Stimulated activated CD4-positive, alpha-beta T cell treated with anti-CD3 and anti-CD28 coated beads, Interleukin-12 subunit alpha, Interleukin-12 subunit beta, amount 100 ng/mL, for 24 hours (primary cell): ENCODE data around the gene CFAP100.
A peak's percentile ranks its signal among the peaks of the same experiment; 100 is the strongest.

ENCODE experiments used
- DNase-seq, 2 experiments: peaks; one replicate each; pipeline ENCODE4 v3.0.0-alpha.2; 2020; ENCODE audit warnings: low read depth in 2 of 2

Gene CFAP100

DNA sequence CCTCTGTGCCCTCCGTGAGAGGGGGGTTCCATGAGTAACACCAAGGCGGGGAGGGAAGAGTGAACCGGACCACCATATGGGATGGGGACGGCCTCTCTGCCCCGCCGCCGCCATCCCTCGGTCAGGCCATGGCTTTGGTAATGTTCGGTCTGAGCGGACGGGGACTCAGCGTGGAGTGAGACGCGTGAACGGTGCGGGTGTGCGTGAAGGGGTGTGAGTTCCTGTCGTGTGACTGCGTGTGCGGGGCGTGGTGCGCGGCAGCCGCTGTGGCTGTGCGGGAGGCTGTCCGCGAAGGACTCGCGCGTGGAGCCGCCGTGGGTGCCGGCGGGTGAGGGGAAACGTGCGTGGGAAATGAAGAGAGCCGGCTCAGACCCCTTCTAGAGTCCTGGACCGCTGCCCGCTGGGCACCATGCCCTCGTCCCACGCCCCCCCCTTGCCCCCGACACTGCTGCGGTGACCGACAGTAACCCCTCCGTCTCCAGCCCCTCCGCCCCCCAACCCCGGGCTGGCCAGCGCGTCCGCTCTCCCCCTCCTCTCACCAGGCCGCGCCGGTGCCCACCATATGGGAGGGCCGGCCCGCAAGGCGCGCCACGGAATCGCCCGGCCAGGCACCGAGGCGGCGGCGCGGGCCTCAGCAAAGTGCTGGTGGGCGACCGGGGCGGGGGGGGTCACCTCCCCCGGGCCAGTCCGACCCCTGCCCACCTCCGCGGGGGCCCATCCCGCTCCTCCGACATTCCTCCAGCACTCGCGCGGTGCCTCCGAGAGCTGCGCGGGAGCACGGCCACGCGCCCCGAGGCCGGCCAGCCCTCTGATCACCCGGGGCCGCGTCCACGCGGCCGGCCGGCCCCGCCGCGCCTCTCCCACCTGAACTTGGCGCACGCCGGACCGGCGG lies 38.1 kb upstream of the CFAP100 start:
- DNase-seq, result no peak

DNA sequence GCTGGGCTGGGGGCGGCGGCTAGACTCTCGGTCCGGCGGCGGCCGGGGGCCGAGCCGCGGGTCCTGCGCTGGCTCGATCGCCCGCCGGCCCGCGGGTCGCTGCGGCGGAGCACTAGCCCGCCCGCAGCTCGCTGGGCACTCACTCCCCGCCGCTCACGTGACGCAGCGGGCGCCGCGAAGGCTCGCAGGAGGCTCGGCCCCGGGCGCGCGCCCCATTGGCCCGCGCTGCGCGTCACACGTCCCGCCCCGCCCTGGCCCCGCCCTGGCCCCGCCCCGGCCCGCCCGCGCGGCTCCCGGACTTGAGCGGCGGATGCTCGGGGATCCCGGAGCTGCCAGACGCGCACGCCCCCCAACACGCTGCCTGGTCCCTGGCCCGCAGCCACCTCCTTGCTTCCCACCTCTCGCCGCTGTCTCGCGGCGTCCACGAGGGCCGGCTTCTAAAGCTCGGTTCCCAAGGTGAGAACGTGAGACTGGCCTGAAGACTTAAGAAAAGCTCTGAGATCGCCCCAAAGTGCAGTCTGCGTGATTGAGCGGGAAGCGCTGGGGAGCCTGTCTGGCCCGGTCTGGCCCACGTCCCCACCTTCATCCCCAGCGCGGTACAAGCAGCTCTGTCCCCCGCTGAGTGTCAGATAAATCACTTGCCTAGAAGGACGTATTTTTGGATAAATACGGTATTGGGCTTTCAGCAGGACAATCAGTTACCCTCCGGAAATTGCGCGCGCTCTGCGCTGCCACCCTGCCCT lies 37.2 kb upstream of the CFAP100 start, which contains the start of gene KLF15:
Gene KLF15, minus strand, starts transcription at position 114 of the 743 bp plus-strand sequence. CDS start 4,486 bp downstream, outside the sequence.
- DNase-seq, result peak; percentile 62 to 72

DNA sequence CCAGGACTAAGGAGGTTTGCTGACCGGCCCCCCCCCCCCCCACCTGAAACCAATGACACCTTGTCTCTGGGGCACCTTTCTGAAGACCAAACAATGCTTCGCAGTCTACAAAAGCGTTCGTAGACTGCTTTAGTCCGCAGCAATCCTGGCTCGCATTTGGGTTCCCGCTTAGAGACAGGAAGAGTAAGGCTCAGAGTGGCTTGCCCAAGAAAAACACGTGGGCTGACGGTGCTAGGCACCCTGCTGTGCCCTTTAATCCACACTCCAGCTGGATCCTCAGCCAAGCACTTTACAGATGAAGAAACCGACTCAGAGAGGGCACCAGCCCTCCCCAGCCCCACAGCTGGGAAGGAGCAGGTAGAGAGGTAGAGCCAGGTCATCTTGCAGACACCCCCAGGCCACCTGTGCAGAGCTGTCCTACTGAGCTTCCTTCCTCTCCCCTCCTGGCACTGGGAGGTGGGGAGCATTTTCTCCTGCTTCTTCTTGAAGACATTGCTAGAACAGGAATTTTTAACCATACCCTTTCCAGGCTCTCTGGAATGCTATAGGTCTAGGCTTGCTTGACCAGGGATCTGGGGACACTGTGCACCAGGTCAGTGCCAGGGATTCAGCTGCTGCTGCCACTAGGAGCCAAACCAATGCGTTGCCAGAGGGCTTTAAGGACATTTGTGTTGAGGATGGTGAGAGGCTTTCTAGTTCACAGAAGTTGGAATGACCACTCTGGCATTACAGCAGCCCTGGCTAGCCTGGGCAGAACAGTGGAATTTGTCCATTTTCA lies 36.5 kb upstream of the CFAP100 start:
- no peak for DNase-seq

DNA sequence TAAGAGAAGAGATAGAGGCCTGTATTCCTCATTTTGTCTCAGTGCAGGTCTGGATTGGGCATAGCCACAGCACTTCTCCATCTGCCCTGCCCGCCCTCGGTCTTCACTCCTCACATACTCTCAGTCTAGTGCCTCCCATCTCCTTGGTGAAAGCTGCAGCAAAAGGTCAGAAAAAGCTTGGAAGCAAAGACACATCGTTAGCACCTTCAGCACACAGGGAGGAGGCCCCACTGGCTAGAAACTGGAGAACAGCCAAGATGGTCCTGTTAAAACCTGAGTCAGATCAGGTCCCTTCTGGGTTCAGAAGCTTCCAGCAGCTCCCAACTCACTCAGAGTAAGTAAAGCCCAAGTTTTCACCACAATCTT lies 35.9 kb upstream of the CFAP100 start:
- DNase-seq, result no peak

DNA sequence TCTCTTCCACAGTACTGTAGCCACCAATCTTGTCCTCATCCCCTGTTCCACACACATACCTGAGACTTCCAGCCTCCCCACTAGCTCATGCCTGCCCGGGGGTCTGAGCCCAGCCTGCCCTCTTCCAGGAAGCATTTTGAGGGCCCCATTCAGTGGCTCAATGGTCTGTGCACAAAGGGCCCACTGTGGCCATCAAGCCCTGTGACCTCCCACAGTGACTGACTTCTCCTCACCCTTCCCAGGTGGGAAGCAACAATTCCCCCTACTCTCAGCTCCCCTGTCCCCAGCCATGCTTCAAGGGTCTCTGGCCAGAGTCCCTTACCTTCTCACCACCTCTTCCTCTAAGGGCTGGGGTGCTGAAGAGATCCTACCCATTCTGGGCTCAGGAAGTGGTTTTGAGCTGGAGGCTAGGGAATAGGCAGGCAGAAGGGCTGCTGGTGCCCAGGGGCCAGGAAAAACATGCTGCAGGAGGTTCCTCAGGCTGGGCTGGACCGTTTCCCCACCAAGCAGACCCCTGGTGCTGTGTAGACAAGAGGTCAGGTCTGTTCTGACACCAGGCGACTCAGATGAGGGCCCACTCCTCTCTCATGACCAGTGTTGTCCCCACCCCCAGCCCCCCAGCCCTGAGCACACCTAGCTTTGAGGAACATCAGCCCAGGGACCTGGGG lies 34.5 kb upstream of the CFAP100 start:
- no peak for DNase-seq

DNA sequence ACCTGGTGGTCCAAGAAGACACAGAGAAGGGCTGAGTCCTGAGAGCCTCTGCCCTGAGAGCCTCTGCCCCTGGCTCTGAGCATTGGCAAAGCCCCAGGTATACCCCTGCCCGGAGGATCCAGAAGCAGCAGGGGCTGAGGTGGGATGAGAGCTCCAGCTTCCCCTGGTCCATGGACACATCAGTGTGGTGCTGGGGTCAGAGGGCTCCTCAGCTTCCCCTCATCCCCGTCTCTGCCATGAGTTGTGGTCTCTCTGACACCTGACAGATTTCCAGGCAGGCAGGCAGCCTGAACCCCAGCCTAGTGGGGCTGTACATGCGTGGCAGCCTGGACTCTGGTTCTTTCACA lies 34.0 kb upstream of the CFAP100 start:
- no peak for DNase-seq

DNA sequence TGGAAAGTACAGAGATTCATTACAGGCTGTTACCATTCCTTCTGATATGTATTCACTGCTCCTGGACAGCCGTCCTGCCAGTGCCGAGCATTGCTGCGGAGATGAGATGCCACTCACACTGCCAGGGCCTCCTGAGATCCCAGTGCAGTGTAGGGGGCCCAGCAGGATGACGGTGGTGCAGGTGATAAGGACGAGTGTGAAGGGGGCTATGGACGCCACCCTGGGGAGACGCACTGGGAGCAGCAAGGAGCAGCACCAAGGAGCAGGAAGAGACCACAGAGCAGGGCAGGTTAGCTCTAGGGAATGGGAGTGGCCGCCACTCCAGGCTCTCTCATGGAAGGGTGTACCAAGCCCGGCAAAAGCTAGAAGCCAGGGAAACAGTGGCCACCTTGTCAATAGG lies 33.5 kb upstream of the CFAP100 start:
- no peak for DNase-seq

DNA sequence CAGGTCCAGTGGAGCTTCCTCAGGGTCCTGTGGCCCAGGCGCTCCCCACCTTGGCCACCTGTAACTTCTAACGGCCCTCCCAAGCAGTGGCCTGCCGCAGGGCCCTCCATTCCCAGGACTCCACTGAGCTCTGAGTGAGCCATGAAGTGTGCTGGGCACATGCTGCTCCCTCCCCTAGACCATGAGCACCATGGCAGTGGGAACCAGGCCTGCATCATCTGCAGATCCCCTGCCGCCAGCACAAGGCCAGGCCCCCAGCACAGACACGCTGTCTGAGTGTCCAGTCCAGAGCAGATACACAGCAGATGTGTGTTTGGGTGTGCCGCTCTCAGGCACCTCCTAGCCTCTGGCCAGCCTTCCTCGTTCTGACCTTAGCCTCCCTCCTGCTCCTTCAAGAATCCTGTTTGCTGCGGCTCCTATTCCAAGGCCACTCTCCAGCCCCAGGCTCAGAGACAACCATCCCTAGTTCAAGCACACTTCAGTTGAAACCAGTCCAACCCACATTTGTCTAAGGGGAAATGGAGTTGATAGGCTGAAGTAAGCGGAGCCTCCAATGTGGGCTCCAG lies 30.5 kb upstream of the CFAP100 start:
- no peak for DNase-seq

DNA sequence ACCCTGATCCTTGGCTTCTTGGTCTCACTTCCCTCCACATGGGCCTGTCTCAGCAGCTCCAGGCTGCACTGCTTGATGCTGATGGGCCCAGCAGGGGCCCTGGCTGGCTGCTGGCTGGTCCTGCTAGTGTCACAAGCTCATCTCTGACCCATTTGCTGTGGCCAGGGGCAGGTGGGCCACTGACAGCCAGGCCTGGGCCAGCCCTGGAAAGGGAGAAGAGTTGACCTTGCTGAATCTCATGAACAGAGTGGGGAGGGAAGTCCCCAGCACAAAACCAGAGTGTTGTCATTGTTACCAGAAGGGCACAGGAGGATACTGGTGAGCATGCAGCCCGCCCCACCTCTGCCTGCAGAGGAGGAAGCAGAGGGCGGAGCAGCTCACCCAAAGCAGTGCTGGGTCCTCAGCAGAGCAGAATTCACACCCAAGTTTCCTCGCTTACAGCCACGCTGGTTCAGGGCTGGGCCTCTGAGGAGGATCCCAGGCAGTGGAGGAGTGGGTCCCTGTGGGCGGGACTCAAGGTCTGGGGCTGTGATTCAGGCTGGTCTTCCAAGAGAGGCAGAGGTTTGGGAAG lies 29.9 kb upstream of the CFAP100 start:
- no peak for DNase-seq

DNA sequence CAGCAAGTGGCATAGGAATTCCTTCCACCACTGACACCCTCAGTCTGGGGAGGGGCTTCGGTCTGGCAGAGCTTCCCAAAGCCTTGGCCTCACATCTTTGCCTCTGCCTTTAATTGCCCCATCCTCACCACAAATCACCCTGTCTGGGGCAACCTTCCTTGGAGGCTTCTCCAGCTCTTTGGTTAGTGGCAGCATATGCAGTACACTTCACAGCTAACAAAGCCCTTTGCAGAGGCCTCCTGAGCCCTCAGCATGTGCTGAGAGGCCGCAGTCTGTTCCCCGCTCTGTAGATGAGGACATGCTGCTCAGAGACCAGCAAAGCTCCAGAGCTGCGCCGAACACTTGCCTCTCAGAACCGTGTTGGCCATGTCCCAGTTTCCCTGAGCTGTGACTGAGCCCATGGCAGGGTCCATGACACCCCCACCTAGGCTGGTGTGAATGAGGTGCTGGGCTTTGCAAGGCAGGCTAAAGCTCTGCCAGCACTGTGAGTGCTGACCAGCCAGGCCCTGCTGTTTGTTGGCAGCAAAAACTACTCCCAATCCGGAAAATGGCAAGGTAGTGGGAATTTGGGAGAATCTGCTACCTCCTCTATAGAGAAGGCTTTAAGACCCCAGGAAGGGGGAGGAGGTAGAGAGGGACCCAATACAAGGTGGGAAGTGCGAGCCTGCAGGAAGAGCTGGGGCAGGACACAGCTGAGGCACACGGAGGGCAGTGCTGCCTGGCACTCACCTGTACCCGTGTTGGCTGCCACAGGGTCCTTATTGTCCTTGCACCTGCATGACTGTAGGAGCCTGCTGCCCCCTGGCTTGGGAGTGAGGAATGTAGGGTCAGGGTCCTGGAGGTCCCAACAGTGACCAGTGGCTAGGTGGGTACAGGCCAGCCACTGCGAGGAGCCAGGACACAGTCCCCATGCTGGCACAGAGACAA lies 29.1 kb upstream of the CFAP100 start:
- no peak for DNase-seq

DNA sequence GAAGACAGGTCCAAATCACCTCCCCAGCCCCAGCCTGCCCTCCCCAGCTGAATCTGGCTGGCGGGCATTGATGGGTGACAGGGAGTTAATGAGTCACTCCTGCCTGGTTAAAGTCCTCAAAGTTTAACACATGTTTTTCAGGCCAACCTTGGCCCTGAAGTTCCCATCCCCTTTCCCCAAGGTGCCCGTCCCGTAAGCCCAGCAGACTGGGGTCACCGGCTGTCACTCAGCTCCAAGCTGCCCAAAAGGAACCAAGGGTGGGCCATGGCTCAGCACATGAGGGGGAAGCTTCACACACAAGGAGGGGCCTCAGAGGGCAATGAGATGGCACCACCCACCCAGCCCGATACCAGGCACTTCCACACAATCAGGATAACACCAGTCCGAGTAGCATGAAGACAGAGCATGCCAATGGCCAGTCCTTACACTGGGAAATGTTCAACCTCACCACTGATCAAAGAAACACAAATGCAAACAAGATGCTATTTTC lies 27.3 kb upstream of the CFAP100 start:
- DNase-seq, result no peak

DNA sequence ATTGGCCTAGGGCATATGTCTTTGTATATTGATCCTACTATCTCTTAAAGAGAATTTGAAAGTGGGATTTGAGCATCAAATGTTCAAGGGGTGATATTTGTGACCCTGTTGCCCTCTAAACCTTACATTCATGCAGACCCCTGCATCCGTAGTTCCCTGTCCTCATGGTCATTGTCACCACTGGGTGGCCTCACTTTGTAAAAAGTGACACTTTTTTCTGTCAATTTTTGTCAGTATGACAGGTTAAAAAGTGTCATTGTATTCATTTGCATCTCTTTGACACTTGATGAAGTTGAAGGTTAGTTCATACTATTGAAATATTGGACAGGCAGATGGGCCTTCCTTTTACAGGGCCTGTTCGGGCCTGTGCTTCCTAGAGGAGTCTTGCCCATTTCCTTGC lies 25.2 kb upstream of the CFAP100 start:
- no peak for DNase-seq

DNA sequence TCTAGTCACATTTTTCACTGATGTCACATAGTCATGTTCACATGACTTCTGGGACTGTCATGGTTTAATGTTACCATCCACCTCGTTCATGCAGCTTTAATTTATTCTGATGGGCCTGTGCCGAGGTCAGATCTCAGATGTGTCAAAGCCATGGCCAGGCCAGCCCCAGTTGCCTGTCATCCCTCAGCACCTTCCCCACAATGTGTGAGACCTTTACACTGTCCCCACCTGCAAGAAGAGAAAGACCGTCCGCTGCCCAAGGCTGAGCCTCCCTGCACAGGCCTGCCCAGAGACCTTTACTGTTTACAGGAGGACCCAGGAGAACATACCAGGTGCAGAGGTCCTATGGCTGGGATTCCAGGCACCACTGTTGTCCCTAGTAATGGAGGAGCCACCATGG lies 24.7 kb upstream of the CFAP100 start:
- no peak for DNase-seq

DNA sequence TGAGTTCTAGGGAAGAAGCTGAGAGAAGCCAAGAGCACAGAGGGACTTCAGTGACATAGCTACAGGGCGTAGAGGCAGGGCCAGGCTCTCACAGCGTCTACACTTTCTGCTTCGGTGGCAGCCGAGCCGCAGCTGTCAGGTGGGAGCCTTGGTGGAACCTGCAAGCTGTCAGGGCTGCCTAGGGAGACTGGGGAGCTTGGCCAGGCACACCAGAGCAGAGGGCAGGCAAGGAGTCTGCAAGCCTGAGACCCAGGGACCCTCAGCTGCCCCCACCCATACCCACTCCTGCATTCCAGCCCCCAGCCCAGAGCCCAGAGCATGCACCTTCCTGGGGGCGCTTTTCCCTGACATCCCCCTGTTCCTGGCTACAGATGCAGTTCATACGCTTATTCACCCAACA lies 24.1 kb upstream of the CFAP100 start:
- no peak for DNase-seq

DNA sequence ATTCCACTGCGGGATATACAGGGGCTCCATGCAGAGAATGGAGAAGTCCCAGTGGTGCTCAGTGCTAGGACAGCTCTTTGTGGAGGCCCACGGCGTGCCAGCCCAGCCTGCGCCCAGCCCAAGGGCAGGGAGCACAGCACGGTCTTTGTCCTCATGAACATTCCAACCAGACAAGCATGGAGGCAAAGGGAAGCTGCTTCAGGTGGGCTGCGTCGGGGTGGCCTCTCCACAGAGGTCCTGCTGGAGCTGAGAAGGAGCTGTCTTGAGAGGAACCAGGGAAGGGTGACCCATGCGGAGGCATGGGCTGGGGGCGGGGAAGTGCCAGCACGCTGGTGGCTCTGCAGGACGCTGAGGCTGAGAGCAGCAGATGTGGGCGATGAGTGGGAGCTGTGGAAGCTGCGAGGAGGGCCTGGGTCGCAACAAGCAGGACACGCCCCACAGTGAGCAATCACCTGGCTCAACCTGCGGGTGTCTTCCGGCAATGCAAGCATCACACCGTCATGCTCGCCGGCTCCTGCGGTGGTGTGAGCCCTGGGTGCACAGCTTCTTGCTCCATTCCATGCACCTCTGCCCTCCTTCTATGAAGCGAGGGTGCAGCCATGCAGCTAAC lies 23.5 kb upstream of the CFAP100 start:
- no peak for DNase-seq

DNA sequence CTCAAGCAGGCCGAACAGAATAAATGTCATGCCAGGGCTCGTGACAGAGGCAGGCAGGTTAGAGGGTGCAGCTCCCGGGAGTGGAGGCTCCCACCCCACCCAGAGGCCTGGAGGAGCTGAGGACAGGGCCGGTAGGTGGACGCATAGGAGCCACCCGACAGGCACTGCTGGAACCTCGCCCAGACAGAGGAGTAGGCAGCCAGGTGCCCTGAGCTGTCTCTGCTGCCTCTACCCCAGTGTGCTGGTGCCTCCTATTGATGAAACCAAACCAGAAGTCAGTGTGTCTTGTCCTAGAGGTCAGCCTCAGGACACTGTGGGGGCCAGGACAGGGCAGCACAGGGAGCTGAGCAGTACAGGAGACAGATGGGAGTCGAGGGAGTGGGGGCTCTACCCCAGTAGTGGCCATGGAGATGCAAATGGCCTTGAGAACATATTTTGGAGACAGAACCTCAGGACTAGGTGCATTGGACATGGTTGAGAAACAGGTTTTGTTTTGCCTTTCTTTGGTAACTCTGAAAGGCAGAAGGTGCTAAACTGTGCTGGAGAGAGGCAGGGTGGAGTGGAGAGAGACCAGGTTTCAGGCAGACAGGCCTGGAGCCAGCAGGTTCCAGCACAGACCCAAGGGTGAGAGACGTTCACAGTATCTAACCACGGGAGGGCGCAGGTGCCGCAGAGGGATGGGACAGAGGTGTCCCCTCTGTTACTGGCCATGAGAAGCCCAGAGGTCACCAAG lies 22.1 kb upstream of the CFAP100 start:
- no peak for DNase-seq

DNA sequence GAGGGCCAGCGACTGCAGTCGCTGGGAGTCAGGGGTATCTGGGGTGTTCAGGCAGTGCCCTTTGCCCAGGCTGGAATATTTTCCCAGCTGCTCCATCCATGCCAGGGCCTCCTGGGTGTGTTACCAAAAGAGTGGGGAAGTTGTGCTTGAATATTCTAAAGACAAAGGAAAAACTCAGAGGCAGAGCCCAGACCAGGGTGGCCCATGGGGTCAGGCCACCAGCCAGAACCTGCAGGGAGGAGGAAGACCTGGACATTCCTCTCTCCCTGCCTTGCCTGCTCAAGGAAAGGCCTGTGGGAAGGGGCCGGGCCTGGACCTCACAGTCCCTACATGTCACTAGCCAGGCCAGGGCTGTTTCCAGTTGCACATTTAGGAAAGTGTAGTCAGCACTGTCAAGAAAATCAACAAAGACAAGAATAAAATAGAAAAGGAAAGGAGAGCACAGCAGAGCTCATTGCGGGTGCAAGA lies 21.5 kb upstream of the CFAP100 start:
- DNase-seq, result no peak
